ENCODE results near the gene TGFA. TPM values are rescaled to one million over a fixed set of nuclear protein-coding genes. Genes with fewer than 3 reads are reported as not detected.

TGFA gene
- total RNA-seq, 1 donor from 2014 or later: not detected

DNA sequence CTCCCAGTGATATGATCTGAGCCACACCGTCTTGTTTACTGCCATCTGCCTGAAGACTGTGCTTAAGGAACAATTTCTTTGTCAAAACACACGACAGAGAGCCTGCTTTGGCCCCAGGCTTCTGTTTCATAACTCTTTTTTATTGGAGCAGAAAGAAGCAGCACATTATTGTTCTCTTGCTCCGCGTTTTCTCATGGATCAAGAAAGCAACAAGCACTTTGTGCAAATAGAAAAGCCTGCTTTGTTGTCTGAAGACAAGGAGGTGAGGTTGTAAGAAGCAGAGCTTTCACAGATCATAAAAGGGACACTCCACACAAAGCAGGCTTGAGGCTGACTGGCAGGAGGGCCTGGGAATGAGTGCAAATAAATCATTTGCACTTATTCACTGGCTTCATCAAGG is 133.5 kb downstream of the TGFA start:
- peak overlapping the region; percentile 75 for H3K27ac Mint-ChIP-seq
- no peaks in the 10 kb centered on the region for H3K9me3 ChIP-seq (ENCODE audit: low read depth)
- no peaks in the 10 kb centered on the region for H3K36me3 ChIP-seq
- no peaks in the 10 kb centered on the region for H3F3A ChIP-seq (ENCODE audit: low read depth)
- no peak overlapping the region for H3K27ac ChIP-seq
- H4K20me1 ChIP-seq (ENCODE audit: low read depth): no peaks in the 10 kb centered on the region
- no peaks in the 10 kb centered on the region for H3K9me3 Mint-ChIP-seq
- no peaks in the 10 kb centered on the region for H3K79me2 ChIP-seq (ENCODE audit: low read depth)
- DNase-seq (ENCODE audit: low spot score): peak; percentile 47
- H3K9ac ChIP-seq: no peak overlapping the region
- H3K4me1 ChIP-seq: peaks cover 9% of the 10 kb centered on the region
- H2AFZ ChIP-seq (replicated peaks): peak overlapping the region; percentile 79
- no peak overlapping the region for H3K4me3 ChIP-seq
- TF ChIP-seq, protein P1, sequence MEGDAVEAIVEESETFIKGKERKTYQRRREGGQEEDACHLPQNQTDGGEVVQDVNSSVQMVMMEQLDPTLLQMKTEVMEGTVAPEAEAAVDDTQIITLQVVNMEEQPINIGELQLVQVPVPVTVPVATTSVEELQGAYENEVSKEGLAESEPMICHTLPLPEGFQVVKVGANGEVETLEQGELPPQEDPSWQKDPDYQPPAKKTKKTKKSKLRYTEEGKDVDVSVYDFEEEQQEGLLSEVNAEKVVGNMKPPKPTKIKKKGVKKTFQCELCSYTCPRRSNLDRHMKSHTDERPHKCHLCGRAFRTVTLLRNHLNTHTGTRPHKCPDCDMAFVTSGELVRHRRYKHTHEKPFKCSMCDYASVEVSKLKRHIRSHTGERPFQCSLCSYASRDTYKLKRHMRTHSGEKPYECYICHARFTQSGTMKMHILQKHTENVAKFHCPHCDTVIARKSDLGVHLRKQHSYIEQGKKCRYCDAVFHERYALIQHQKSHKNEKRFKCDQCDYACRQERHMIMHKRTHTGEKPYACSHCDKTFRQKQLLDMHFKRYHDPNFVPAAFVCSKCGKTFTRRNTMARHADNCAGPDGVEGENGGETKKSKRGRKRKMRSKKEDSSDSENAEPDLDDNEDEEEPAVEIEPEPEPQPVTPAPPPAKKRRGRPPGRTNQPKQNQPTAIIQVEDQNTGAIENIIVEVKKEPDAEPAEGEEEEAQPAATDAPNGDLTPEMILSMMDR (IDR thresholded peaks at IDR 0.05): no peak
- TF ChIP-seq EZH2phosphoT487 (IDR thresholded peaks at IDR 0.05) (no peak), EZH2 (IDR thresholded peaks at IDR 0.05) (no peak)
- H3K4me1 Mint-ChIP-seq: peaks cover 12% of the 10 kb centered on the region
- no peak overlapping the region for H3K4me2 ChIP-seq
- H3K36me3 Mint-ChIP-seq: no peaks in the 10 kb centered on the region
- no peak overlapping the region for H3K4me3 Mint-ChIP-seq
- peaks cover 2% of the 10 kb centered on the region for H3K27me3 Mint-ChIP-seq (ENCODE audit: insufficient read depth, low read depth)
- H3K27me3 ChIP-seq: no peaks in the 10 kb centered on the region

DNA sequence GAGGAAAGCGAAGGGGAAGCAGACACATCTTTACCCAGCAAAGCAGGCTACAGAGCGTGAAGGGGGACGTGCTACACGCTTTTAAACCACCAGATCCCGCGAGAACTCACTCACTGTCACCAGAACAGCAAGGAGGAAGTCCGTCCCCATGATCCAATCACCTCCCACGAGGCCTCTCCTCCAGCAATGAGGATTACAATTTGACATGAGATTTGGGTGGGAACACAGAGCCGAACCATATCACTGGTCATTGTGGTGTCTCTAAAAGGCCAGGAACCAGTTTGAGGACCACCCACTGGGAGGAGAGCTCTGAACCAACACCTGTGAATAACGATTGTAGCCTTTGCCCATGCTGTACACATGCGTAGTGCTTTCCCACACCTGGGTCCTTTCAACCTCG is 135.1 kb downstream of the TGFA start:
- no peak overlapping the region for H2AFZ ChIP-seq (replicated peaks)
- no peaks in the 10 kb centered on the region for H3K9me3 Mint-ChIP-seq

DNA sequence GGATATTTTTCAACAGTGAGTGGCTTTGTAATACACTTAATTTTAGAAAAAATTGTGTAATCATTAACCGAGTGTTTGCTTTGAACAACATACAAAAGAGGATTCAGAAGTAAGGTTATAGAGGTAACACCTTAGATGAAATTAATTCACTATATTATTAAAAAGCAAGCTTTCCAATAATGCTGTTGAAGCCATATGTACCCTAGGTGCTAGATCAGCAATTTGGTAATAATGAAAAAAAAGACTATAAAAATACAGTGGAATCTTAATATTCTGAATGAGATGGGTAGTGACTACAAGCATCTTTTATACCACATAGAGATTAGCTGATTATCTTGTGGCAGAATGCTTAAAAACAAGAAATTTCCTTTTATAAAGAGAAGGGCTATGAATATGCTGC is 136.6 kb downstream of the TGFA start:
- Mint-ChIP-seq H3K27ac (no peak overlapping the region), H3K4me3 (no peak overlapping the region), H3K9me3 (no peaks in the 10 kb centered on the region), H3K36me3 (no peaks in the 10 kb centered on the region), H3K27me3 (ENCODE audit: insufficient read depth, low read depth) (peaks cover 2% of the 10 kb centered on the region), H3K4me1 (peaks cover 12% of the 10 kb centered on the region)
- Histone ChIP-seq H3K4me2 (no peak overlapping the region), H3K9ac (no peak overlapping the region), H3K79me2 (ENCODE audit: low read depth) (no peaks in the 10 kb centered on the region), H3K36me3 (no peaks in the 10 kb centered on the region), H3K4me1 (peaks cover 9% of the 10 kb centered on the region), H3K9me3 (ENCODE audit: low read depth) (no peaks in the 10 kb centered on the region), H3K27ac (no peak overlapping the region), H3F3A (ENCODE audit: low read depth) (no peaks in the 10 kb centered on the region), H3K4me3 (no peak overlapping the region), H4K20me1 (ENCODE audit: low read depth) (no peaks in the 10 kb centered on the region), H3K27me3 (no peaks in the 10 kb centered on the region), H2AFZ (replicated peaks) (no peak overlapping the region)
- no peak for DNase-seq (ENCODE audit: low spot score)
- TF ChIP-seq EZH2 (IDR thresholded peaks at IDR 0.05): no peak
- TF ChIP-seq, protein P1 (IDR thresholded peaks at IDR 0.05): no peak
- no peak for TF ChIP-seq EZH2phosphoT487 (IDR thresholded peaks at IDR 0.05)

More for the DNA sequence above, 135.1 kb downstream of the TGFA start:
- Histone ChIP-seq H3K4me1 (peaks cover 9% of the 10 kb centered on the region), H3F3A (ENCODE audit: low read depth) (no peaks in the 10 kb centered on the region), H3K4me3 (no peak overlapping the region), H3K27me3 (no peaks in the 10 kb centered on the region), H3K36me3 (no peaks in the 10 kb centered on the region), H3K27ac (no peak overlapping the region), H4K20me1 (ENCODE audit: low read depth) (no peaks in the 10 kb centered on the region), H3K4me2 (no peak overlapping the region), H3K9me3 (ENCODE audit: low read depth) (no peaks in the 10 kb centered on the region), H3K79me2 (ENCODE audit: low read depth) (no peaks in the 10 kb centered on the region), H3K9ac (no peak overlapping the region)
- Mint-ChIP-seq H3K4me1 (peaks cover 12% of the 10 kb centered on the region), H3K27ac (no peak overlapping the region), H3K36me3 (no peaks in the 10 kb centered on the region), H3K27me3 (ENCODE audit: insufficient read depth, low read depth) (peaks cover 2% of the 10 kb centered on the region), H3K4me3 (no peak overlapping the region)
- no peak for DNase-seq (ENCODE audit: low spot score)
- TF ChIP-seq EZH2 (IDR thresholded peaks at IDR 0.05): no peak
- no peak for TF ChIP-seq EZH2phosphoT487 (IDR thresholded peaks at IDR 0.05)
- TF ChIP-seq, protein P1 (IDR thresholded peaks at IDR 0.05): no peak
